ENCODE results near the gene HS6ST1.

Gene HS6ST1, protein sequence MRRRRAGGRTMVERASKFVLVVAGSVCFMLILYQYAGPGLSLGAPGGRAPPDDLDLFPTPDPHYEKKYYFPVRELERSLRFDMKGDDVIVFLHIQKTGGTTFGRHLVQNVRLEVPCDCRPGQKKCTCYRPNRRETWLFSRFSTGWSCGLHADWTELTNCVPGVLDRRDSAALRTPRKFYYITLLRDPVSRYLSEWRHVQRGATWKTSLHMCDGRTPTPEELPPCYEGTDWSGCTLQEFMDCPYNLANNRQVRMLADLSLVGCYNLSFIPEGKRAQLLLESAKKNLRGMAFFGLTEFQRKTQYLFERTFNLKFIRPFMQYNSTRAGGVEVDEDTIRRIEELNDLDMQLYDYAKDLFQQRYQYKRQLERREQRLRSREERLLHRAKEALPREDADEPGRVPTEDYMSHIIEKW

DNA sequence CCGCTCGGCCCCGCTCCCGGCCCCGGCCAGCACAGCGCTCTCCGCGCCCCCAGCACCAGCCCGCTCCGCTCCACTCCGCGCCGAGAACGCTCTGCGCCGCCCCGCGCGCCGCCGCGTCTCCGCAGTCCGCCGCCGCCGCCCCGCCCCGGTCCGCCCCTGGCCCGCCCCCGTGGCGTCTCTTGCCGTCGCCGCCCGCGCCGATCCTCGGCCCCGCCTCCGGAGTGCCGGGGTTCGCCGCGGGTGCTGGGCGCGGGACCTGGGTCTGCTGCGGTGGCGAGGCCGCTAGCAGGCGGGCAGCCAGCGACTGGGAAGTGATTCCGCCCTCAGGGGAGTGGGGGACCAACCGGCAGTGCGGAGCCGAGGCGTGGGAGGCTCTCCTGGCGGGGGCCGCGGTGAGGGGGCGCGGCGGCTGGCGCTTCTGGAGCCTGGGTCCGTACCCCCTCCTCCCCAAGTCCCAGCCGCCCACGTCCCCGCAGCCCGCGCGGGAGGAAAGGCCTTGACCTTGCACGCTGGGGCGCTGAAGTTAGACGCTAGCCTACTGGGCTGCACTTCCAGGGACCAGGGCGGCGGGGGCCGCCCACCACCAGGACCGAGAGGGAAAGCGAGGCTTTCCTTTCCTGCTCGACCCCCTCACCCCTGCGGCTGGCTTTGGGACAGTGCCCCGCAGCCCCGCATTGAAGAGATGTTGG lies at the start of gene HS6ST1:
Gene HS6ST1, minus strand, starts transcription at position 93 of the 689 bp plus-strand sequence. CDS start 305 bp downstream, outside the sequence.
- peak; percentile 87 for DNase-seq (ENCODE audit: low spot score)

DNA sequence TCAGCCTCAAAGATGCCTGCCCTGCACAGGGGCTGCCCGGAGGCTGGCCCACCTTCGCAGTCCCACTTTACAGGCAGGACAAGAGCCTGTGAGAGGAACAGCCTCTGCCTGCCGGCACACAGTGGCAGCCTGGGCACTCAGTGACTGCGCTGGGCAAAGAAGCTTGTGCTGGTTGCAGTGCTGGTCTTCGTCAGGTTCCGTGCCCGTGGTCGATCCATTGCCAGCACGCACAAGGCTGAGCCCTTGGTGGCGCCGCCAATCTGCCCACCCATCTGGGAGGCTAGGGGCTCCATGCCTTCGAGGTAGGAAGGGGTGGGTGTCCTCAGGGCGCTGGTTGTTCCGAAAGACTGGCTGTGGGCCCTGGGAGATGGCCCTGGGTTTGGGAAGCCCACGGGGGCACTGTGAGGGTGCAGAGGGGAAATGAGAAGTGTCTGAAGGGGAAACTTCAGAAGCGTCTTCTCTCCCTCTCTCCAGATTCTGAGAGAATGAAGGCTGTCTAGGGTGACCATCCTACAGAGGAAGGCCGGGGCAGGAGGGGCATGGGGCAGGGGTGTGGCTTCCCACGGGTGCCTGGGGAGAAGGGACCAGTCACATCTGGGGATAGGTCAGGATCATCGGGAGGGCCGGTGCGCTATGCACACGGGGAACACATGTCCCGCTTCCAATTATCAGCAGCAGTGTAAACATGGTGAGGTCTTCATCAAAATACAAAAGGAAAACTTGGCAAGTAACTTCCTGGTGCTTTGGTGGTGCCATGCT lies 49.1 kb upstream of the HS6ST1 start:
- no peak for DNase-seq (ENCODE audit: low spot score)

DNA sequence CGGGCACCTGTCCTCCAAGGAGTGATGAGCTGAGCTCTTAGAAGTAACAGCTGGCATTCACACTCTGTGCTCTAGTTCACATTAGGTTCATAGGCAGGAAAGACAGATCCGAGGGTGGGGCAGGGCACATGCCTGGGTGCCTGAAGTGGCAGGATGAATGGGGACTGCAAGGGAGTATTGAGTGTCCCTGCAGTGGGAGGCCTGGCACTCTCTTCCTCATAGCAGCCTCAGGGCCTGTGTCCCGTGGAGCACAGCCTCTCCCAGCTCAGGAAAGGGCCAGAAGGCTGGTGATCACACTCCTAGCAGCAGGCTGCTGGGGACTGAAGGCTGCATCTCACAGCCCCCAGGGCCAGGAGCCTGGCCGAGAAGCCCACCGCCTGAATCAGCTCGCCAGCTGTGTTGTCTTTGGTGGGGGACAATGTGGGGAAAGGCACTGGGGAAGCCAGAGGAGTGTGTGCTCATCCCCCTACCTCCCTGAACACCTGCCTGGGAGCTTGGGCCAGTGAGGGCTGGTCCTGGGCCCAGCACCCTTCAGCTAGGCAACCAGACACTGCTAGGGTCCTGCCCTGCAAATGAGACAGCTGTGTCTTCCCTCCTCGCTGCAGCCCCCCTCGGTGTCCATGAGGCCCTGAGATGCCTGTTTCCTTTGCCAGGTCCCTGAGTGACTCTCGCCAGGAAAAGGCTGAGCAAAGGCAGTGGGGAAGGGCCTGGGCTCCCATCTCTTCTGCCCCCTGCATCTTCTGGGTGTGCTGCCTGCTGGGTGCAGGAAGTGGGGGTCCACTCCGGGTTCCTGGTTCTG lies 48.2 kb upstream of the HS6ST1 start:
- DNase-seq (ENCODE audit: low spot score), result no peak

DNA sequence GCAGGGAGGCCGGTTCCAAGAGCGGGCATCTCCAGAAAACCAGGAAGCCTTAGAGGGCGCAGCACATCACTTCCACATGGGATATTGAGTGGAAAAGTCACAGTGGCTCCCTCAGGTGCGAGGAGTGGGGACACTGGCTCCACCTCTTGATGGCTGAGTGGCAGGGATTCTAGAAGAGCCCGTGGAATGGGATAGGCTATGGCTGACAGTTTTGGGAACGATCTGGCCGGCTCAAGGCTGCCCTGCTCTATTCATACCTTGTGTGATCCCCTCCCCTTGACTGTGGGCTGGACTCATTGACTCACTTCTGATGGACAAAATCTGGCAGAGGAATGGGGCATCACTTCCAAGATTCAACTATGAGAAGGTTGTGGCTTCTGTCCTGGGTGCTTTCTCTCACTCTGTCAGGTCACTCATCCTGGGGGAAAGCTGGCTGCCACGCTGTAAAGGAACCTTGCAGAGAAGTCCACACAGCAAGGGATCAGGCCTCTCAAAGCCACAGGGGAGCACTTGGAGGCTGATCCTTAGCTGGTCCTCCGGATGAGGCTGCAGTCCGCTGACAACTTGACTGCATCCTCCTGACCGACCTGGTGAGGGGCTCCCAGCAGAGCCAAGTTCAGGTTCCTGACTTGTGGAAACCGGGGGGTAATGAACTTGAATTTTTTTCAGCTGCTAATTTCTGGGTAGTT lies 46.7 kb upstream of the HS6ST1 start:
- no peak for DNase-seq (ENCODE audit: low spot score)

DNA sequence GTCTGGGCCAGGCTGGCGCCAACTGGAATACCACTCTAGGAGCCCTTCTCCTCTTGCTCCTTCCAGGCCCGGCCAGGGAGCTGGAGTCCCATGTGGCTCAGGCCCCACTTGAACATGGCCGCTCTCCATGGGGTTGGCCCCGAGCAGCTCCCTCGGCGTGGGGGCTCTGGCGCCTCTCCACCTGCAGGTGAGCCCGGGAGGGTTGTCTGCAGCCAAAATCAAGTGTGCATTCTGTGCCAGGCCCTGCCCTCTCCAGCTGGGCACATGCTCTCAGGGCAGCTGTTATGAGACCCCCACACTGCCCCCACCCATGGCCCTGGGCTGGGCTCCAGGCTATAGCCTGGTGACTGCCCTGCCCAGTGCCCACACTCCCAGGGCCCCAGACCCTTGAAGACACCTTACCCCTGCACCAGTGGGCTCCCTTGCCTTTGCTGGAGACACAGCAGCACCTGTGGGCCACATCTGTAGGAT lies 45.8 kb upstream of the HS6ST1 start:
- DNase-seq (ENCODE audit: low spot score), result no peak

DNA sequence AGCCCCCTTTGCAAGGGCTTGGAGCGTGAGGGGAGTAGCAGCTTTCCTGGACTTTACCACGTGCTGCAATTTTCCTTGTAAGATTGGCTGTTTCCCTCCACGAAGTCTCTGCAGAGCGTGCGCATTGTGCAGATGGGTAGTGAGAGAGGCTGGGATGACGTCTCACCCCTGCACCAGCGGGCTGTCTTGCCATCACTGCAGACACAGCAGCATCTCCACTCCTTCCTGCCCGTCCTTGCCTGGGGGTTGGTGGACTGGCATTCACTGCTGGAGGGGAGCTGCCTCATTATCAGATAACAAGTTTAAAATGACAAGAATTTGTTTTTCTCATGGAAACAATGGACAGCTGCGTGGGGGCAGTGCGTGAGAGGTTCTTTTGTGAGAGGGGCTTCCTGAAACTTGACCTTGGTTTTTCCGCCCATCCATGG lies 45.3 kb upstream of the HS6ST1 start:
- DNase-seq (ENCODE audit: low spot score), result no peak

DNA sequence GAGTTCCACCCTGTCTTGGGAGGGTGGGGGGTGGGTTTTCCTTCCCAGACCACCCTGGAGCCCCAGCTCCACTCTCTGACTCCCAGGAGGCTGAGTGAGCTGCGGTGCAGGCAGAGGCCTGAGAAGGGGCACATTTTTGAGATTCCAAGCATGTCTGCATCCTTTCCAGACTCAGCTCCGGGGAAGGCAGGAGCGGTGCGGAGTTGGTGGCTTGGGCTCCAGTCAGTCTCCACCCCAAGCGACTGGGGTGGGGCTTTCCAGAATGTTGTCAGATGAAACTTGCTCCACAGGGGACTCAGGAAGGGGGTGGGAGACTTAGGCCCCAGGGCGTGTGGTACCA lies 44.2 kb upstream of the HS6ST1 start:
- DNase-seq (ENCODE audit: low spot score), result no peak

DNA sequence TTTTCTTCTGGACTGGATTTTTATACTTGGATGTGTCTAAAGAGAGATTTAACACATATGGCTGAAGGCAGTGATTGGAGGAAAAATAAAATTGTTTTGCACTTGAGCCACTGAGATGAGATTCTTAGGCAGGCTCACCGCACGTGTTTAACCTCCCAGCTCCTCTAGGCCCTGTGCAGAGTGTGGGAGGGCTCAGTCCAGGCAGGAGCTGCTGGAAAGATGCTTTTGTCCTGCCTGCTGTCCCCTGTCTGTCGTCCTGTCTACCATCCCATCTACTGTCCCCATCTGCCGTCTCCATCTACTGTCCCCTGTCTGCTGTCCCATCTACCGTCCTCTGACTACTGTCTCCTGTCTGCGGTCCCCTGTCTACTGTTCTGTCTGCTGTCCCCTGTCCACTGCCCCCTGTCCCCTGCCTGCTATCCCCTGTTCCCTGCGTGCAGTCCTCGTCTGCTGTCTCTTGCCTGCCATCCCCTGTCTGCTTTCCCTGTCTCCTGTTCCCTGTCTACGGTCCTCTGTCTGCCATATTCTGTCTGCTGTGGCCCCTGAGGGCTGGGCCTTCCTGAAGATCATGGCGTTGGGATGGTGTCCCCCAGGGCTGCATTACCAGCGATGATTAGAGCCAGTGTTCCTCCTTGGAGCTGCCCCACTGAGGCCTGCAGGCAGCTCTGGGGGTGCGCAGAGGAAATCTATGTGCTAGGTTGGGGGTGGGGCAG lies 43.7 kb upstream of the HS6ST1 start:
- no peak for DNase-seq (ENCODE audit: low spot score)

DNA sequence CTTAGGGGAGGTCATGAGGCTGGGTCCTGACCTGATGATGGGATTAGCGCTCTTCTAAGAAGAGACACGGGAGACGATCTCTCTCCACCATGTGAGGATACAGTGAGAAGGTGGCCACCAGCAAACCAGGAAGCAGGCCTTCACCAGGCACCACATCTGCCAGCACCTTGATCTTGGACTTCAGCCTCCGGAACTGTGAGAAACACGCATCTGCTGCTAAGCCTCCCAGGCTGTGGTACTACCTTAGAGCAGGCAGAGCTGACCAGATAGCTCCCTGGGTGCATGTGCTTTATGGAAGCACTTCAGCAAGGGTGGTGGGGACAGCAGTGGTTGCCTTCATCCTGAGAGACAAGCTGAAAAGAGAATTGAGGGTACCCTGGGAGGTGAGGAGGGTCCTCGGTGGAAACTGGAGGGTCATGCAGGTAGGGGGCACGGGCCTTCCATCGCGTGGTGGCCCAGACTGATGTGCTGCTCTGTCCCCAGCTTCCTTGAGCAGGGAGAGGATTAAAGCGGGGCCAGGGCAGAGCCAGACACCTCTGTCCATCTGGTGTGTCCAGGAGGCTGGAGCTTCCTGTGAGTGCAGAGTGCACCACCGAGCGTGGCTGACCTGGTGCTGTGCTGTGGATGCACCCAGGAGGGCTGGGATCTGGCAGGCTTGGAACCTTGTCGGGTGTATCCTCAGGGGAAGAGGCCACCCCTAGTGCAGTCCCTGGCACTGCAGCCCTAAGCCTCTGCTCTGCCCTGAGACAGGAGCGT lies 42.9 kb upstream of the HS6ST1 start:
- DNase-seq (ENCODE audit: low spot score), result no peak

DNA sequence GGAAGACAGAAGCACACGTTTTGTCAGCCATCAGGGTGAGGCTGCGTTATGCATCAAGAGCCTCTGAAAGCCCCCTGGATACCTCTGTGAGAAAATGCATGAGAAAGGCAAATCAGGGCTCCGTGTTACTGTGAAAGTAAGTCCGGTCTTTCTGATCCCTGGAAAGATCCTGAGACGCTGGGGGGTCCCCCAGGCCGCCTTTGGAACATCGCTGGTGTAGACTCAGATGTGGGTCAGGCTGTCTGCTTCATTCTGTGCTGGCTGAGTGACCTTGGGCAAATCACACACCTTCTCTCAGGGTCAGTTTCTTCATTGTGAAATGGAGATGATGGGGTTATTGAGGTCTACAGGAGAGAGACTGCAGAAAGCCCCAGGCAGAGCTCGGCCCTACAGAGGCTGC lies 42.0 kb upstream of the HS6ST1 start:
- DNase-seq (ENCODE audit: low spot score), result no peak

DNA sequence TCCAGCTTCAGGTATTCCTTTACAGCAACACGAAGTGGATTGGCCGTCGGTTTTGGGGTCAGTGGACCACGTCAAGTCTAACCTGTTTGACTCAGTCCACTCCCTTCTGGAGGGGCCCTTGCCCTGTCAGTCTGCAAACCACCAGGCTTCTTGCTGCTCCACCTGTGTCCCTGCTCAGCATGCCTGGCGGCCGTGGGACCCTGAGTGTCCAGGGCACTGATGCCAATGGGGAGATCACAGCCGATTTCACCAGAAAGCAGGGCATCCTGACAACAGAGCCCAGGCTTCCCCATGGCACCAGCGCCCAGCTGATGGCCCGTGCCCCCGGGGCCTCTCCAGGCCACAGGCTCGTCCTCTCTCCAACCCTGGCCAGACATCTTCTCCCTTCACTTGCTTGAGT lies 41.2 kb upstream of the HS6ST1 start:
- DNase-seq (ENCODE audit: low spot score), result no peak

DNA sequence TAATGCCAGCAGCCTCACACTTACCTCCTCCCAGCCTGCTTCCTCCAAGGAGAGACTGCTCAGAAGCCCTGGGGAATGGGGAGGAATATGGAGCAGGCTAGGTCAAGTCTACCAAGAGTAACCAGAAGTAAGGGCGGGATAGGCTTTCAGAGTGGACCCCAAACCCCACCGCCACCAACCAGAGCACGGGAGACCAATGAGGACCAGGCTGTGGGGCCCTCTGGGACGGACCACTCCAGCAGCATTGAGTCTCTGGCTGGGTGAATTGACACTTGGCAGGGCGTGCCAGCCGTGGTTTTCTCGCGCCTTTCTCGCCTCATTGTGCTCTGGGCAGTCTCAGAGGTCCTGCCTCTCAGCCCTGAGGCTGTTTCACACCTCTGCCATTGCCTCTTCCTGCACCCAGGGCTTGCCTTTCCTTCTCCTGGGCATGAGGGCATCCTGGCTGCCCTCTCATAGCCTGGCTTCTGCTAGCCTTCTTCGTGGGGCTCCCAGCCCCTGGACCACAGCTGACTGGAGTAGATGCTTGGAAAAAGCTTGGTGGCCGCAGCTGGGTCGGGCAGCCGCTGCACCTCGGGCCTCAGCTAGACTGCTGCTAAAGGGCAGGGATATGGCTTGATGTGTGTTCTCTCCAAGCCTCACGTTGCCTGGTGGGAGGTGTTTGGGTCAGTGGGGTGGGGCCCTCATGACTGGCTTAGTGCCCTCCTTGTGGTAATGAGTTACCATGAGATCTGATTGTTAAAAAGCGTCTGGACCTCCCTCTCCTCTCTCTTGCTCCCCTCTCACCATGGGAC lies 40.5 kb upstream of the HS6ST1 start:
- no peak for DNase-seq (ENCODE audit: low spot score)

DNA sequence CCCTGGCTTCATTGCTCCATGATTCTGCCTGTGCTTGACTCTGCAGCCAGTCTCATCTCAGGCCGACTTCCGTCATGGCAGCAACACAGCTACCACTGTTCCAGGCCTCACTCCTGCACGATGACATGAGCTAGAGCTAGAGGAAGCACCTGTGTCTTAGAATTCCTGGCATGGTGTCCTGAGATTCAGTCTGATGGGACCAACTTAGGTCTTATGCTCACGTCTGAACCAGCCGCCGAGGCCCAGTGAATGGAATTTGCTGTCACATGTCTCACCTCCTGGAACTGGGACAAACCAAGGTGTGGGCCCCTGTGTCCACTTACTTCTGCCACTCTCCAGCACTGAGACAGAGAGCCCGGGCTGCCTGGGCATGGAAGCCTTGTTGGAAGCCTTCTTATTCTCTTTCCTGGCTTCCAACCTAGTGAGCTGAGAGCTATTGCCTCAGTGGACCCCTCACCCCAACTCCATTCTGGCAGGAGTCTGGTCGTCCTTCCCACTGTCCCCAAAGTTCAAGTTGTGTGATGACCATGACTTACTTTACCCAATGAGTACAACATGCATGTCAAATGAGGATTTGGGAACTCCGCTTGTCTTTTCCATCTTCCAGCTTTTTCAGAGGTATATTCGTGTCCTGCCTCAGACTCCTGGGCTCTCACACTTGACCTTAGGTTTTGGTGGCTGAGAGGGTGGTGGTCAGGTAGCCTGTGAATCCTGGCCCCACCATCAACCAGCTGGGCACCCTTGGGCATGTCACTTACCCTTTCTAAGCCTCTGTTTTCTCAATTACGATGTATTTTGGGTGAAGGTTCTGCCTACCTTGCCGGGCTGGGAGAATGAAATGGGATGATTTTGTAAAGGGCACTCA lies 39.1 kb upstream of the HS6ST1 start:
- DNase-seq (ENCODE audit: low spot score), result no peak

DNA sequence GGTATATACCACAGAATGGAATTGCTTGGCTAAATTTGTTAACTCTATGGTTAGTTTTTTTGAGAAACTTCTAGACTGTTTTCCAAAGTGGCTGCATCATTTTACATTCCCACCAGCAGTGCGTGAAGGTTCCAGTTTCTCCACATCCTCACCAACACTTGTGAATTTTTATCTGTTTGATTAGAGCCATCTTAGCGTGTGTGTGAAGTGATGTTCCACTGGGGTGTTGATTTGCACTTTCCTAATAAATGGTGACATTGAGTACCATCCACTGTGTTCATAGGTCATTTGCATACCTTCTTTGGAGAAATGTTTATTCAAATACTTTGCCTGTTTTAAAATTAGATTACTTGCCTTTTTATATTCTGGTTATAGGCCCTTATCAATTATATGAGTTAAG lies 37.5 kb upstream of the HS6ST1 start:
- DNase-seq (ENCODE audit: low spot score), result no peak

DNA sequence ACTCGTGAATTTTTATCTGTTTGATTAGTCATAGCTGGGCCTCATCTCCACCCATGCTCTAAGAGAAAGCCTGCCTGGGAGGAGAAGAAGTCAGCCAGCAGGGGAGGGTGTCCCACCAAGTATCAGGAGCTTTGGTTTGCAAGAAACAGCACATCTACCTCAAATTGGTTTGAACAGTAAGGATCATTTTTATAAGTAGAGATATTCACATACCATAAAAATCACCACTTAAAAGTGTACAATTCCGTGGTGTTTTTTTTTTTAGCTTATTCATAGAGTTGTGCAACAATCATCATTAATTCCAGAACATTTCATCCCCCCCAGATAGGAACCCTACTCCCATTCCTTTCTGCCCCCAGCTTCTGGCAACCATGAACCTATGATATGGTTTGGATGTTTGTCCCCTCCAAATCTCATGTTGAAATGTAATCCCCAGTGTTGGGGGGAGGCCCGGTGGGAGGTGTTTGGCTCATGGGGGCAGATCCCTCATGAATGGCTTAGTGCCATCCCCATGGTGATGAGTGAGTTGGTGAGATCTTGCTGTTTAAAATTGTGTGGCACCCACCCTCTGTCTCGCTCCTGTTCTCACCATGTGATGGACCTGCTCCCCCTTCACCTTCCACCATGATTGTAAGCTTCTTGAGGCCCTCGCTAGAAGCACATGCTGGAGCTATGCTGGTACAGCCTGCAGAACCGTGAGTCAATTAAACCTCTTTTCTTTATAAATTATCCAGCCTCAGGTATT lies 36.2 kb upstream of the HS6ST1 start:
- DNase-seq (ENCODE audit: low spot score), result no peak

DNA sequence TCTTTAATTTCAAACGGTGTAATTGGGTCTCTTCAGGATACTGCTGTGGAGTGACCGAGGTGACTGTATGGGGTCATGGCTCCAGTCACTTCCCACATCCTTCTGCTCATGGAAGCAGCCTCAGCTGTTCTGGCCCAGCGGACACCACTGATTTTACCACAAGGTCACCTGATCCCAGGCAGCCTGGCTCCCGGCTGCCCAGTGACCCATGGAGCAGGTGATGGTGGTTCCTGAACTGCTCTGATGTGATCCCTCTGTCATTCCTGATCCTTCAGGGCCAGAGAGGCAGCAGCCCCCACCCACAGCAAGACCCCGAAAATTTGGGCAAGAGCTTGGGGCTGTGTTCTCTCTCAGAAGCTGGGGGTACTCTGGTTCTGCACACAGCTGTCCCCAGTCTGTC lies 35.5 kb upstream of the HS6ST1 start:
- no peak for DNase-seq (ENCODE audit: low spot score)

DNA sequence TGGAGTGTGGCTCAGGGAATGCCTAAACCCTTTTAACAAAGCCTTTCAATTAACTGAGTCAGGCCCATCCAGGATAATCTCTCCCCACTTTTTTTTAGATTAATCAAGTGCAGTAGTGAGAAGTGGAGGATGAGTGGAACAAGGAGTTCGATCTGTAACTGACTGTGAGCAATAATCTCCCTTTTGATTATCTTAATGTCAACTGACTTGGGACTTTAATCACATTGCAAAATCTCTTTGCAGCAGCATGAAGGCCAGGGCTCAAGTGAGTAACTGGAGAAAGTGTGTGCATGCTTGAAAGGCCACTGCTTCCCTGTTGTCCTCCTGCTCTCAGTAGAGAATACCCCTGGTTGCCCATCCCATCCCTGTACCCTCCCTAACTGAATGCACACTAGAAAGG lies 32.1 kb upstream of the HS6ST1 start:
- DNase-seq (ENCODE audit: low spot score), result no peak

Data from CD4-positive, alpha-beta T cell treated with Interleukin-15 for 4 hours (primary cell).